HFF-Myc (cell line): Measurements from ENCODE around the gene CRACR2B.

Experiments
- DNase-seq: peaks from one replicate; pipeline ENCODE4 v3.0.0-alpha.2; 2011; ENCODE audit warnings: low read depth; ENCODE audit errors: extremely low read depth
- H3K4me3 ChIP-seq: replicated peaks from 2 replicates; pipeline ENCODE4 v1.5.1; 2011; ENCODE audit warnings: low read depth, mild to moderate bottlenecking, control low read depth, low read length
- CTCF ChIP-seq: IDR thresholded peaks from 2 replicates; pipeline ENCODE4 v1.5.1; 2012; ENCODE audit warnings: mild to moderate bottlenecking, low read depth, low read length, control low read depth; ENCODE audit errors: missing control alignments

The CRACR2B gene

DNA sequence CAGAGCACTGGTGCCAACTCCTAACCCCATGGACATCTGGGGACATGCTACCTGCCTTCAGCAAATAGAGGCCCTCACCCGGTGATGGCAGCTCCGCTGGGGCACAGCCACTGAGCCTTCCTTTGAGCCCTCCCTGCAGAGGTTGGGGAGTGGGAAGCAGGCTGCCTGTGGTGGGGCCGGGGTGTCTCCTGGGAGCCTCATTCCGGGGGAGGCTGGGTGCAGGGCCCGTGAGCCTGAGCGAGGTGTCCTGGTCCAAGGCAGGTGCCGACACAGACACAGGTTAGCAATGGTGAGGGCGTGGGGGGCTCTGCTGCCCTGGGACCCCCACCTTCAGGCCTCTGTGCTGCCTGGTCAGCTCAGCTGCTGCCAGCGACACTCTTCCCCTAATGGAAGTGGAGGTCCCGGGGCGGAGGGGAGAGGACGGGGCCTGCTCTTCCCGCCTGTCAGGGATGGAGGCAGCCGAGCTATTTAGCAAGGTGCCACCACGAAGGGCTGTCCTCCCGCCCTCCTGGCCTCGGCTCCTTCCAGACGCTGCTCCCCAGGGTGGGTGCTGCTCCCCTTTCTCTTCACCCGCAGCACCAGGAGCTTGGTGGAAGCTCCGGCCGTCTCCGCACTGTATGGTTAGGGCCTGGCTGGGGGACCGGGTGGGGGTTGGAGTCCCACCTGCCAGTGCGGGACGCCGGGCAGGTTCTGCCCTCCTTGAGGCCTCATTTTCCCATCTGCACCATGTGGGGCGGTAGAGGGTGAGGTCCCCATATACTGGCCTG, 26.1 kb downstream of the CRACR2B start:
- DNase-seq: no peak
- no peak overlapping the region for H3K4me3 ChIP-seq
- TF ChIP-seq CTCF: no peak

GRCh38 chr11:854601-855329, 27.0 kb downstream of the CRACR2B start:
- DNase-seq: no peak
- TF ChIP-seq CTCF: no peak

DNA sequence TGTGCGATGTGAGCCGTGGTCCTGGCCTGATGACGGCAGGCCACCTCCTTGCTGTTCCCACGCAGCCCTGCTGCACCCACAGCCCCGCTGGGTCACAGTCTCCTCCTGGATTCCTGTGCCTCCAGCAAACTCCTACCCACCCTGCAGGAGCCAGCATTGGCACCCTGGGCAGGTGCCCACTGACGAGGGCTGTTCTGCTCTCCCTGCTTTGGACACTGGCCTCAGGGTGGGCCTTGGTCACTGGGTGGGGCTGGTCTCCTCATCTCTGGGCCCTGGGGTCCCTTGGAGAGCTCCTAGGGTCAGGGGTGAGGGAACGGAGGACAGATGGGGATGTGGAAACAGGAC, 27.6 kb downstream of the CRACR2B start:
- no peak for DNase-seq
- no peak overlapping the region for H3K4me3 ChIP-seq
- TF ChIP-seq CTCF: no peak

More at GRCh38 chr11:854601-855329, 27.0 kb downstream of the CRACR2B start:
- H3K4me3 ChIP-seq: no peak overlapping the region

DNA sequence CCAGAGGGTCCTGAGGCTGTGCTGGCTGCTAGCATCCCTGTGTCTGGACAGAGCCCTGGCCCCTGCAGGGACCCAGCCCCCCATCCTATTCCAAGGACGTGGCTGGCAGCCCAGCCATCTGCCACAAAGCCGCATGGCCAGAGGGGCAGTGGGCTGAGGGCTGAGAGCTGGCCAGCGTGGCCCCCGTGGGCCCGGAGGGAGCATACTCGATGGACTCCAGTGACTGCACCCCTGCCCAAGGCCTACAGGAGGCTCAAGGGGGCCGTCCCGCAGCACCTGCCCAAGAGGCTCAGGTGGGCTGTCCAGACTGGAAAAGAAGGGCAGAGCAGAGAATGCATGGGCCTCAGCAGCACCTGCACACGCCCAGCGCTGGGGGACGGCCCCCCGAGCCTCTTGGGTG, 28.1 kb downstream of the CRACR2B start:
- no peak overlapping the region for H3K4me3 ChIP-seq
- no peak for DNase-seq
- TF ChIP-seq CTCF: no peak

DNA sequence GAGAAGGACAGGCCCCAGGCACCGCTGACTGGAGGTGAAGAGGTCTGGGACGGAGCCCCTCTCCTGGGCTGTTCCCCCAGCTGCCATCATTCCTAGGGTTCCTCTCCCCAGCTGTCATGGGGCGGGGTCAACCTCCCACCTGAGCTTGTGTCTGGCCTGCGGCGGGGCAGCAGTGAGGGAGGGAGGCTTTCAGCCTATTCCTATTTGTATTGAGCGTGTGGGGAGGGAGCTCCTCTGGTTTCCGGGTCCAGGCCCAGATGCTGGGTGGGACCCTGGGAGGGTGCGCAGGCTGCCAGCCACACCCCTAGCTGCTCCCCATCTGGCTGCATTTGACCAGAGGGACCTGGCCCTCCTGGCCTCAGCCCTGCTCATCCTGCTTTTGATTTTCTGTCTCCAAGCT, 28.7 kb downstream of the CRACR2B start:
- no peak for DNase-seq
- no peak for TF ChIP-seq CTCF
- H3K4me3 ChIP-seq: no peak overlapping the region

- TF ChIP-seq CTCF: no peak
- H3K4me3 ChIP-seq: no peak overlapping the region
- DNase-seq: no peak
Measured at GRCh38 chr11:858053-858761, 30.5 kb downstream of the CRACR2B start.
